NOMO-1 (cell line): ENCODE results near the gene CA6.
"Not testable (repeated sequence)": the region's sequence is repeated elsewhere in the genome, so short reads cannot be mapped to it uniquely, and the experiment has no call there.

Experiments
- DNase-seq, 2 experiments: peaks; one replicate each; lab custom pipeline; 2025; ENCODE audit not compliant: unreplicated experiment in 2 of 2; lab: John Stamatoyannopoulos, UW

The CA6 gene

DNA sequence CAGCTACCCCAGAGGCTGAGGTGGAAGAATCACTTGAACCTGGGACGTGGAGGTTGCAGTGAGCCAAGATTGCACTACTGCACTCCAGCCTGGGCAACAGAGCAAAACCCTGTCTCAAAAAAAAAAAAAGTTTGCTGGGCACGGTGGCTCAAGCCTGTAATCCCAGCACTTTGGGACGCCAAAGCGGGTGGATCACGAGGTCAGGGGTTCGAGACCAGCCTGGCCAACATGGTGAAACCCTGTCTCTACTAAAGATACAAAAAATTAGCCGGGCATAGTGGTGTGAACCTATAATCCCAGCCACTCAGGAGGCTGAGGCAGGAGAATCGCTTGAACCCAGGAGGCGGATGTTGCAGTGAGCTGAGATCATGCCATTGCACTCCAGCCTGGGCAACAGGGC lies 23.2 kb downstream of the CA6 start:
- DNase-seq: not testable (repeated sequence)

DNA sequence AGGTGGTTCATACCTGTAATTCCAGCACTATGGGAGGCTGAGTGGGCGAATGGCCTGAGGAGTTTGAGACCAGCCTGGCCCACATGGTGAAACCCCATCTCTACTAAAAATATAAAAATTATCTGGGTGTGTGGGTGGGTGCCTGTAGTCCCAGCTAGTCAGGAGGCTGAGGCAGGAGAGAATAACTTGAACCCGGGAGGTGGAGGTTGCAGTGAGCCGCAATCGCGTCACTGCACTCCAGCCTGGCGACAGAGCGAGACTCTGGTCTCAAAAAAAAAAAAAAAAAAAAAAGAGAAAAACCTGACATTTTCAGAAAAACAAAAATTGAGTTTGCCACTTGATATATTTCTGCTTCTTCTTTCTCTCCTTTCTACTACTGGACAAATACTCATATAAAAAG lies 24.3 kb downstream of the CA6 start:
- no peak for DNase-seq

DNA sequence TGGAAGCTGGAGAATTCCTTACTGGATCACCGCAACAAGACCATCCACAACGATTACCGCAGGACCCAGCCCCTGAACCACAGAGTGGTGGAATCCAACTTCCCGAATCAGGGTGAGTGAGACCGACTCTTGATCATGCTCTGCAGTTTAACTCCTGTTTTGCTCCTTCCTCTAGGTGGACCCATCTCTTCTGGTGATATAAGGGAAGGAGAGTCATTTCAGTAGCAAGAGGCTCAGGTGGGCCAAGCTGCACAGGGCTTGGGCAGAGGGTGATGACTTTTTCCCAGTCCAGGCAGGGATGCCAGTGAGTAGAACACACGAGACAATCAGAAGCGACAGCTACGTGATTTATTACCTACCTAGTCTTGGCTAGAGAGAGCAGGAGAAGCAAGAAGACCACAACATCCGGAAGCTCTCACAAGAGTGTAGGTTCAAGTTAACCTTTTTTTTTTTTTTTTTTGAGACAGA lies 25.2 kb downstream of the CA6 start:
- peak; percentile 72 to 90 for DNase-seq

DNA sequence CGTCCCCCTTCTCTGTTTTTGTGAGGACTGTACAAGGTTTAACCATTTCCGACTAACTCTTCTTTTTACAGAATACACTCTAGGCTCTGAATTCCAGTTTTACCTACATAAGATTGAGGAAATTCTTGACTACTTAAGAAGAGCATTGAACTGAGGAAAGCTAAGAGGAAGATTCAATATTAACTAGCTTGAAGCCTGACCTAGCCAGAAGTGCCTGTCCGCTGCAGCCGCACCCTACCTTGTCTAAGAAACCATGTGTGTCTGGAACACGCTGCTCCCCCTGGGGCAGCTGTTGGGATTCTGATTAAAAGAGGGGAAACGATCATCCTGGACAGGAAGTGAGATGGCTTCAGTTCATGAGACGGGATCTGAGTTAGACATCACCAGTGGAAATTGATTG lies 28.9 kb downstream of the CA6 start:
- DNase-seq: no peak

DNA sequence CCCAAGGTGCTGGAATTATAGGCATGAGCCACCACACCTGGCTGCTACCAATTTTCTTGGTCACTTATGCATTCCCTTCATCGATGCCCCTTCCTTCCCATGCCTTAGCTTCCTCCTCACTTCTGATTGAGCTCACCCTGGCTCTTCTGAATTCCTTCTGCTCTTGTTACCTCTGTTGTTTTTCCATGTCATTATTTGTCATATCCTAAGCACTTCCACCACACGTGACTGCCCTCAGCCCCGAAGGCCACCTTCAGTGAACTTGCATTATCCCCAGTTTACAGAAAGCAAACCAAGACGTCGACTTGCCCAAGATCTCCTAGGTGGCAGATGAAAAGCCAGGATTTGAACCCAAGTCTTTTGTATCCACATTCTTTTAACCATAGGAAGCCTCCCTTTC lies 30.7 kb downstream of the CA6 start:
- DNase-seq: no peak

DNA sequence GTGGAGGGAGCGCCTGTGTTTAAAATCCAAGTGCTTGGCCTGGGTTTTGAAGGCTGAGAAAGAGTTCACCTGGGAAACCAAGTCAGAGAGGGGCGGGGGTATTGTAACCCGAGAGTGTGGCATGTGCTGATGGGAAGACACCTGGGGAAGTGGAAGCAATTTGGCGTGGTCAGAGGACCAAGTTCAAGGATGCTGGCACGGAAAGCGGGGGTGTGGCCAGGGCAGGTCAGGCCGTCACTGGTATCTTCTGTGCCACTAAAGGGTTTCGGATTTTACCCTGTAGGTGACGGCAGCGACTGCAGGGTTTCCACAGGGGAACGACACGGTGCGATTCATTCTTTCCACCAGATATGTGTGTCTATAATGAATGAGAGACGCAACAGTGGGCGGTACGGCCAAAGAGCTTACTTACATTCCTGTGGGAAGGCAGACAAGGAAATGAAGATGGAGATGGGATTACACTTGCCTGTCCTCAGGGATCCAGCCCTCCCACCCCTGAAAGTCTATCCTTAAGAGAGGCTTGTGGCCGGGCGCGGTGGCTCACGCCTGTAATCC lies 31.3 kb downstream of the CA6 start:
- no peak for DNase-seq

DNA sequence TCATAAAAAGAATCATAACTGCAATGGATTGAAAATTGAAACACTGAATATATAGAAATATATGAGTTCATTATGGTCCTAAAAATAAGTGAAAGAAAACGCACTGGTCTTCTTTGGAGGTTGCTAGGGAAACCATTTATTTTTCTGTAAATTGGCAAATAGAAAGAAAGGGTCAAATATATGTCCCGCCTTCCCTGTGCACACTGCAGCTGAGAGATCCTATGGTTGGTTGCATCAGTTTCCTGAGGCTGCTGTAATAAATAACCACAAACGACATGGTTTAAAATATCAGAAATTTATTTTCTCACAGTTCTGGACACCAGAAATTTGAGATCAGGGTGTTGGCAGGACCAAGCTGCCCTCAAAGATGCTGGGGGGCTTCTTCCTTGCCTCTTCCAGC lies 35.0 kb downstream of the CA6 start:
- DNase-seq: peak; percentile 10 to 46

DNA sequence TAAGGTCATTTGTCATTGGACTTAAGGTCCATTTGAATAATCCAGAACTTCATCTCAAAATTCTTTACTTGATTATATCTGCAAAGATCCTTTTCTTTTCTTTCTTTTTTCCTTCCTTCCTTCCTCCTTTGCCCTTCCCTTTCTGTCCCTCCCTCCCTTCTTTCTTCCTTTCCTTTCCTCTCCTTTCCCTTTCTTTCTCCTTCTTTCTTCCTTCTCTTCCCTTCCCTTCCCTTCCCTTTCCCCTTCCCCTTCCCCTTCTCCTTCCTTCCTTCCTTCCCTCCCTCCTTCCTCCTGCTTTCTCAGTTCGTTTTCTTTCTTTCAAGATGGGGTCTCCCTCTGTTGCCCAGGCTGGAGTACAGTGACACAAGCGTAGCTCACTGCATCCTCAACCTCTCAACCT lies 35.5 kb downstream of the CA6 start:
- DNase-seq: no peak

DNA sequence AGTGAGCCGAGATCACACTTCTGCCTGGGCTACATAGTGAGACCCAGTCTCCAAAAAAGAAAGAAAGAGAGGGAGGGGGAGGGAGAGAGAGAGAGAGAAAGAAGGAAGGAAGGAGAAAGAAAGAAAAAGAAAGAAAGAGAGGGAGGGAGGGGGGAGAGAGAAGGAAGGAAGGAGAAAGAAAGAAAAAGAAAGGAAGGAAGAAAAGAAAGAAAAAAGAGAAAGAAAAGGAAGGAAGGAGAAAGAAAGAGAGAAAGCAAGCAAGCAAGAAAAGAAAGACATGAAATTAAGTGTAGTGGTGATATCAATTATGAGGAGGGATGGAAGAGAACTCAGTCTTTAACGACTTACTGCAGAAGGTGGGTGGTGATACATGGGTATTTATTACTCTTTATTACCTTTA lies 38.5 kb downstream of the CA6 start:
- DNase-seq: no peak

DNA sequence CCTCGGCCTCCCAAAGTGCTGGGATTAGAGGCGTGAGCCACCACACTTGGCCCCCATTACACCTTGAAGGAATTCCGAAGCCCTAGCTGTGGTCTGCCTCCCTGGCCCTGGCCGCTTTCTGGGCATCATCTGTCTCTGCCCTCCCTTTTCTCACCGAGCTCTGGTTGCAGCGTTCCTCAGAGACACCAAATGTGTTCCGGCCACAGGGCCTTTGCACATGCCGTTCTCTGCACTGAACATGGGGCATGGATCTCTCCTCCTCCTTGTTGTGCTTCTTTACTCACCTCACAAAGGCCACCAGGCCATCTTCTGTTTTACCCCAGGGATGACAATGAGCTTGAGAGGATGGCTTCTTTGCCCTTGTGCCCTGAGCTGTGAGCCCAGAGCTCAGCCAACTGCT lies 39.3 kb downstream of the CA6 start:
- no peak for DNase-seq

DNA sequence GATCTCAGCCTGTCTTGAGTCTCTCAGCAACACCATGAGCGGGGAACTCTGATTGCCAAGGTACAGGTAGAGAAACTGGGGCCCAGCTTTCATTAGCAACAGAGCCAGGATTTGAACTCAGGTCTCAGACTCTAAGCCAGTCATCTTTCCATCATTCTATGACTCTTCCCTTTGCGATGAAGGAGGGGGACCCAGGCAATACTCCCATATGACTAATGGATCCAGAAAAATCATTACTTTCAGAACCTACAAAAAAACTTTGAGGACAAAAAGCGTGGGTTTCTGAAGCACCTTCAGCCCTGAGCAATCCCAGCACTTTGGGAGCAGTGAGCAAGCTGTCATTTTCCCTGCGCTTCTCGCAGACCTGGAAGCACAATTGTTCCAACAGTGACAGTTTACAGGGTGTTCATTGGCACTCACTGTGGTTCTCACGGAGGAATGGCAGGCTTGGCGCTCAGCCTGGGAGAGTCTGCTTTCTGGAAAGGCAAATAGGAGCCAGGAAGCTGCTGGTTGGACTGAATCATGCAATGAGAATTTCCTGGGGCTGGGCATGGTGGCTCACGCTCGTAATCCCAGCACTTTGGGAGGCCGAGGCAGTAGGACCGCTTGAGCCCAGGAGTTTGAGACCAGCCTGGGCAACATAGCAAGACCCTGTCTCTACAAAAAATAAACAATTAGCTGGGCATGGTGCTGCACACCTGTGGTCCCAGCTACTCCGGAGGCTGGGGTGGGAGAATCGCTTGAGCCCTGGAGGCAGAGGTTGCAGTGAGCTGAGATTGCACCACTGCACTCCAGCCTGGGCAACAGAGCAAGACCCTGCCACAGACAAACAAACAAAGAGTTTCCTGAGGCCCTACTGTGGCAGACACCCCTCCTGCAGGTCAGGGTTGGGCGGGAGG lies 40.5 kb downstream of the CA6 start:
- no peak for DNase-seq

DNA sequence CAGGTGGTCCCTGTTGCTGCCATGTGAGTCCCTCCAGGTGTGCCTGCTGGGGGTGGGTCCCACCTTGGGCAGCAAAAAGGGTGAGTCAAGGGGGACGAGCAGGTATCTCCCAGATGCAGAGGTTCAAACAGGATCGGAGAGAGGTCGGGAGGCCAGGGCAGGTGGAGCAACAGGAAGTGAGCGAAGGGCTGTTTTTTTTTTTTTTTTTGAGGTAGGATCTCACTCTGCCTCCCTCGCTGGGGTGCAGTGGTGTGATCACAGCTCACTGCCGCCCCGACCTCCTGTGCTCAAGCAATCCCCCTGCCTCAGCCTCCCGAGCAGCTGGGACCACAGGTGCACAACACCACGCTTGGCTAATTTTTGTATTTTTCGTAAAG lies 41.1 kb downstream of the CA6 start:
- DNase-seq: no peak

DNA sequence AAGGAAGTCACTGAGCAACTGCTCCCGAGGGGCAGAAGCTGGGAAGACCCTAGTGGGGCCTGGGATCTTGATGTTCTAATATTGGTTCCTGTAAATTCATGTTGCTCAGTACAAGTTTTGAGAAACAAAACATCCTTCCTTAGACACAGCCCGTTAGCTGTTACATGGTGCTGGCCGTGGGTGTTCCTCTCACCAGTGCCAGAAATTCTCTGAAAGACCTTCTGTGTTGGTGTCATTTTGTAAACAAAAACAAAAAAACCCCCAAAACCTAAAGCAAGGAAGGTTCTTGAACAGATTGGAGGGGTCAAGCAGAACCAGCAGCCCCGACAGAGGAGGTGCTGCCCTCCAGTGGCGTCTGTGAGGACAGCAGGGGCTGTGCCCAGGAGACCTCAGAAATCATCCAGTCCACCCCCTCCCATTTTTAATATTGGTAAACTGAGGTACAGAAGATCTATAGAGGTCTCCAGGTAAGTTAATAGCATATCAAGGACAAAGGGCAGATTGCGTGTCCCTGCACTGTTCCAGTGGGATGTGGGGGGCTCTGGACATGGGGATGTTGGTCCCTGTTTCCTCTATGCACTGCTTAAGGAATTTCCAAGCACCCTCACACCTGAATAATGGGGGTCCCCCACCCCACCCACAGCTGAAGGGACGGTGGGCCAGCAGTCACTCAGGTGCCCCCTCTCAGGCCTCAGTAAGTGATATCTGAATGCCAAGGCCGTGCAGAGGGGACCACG lies 42.4 kb downstream of the CA6 start:
- DNase-seq: peak; percentile 8 to 38

DNA sequence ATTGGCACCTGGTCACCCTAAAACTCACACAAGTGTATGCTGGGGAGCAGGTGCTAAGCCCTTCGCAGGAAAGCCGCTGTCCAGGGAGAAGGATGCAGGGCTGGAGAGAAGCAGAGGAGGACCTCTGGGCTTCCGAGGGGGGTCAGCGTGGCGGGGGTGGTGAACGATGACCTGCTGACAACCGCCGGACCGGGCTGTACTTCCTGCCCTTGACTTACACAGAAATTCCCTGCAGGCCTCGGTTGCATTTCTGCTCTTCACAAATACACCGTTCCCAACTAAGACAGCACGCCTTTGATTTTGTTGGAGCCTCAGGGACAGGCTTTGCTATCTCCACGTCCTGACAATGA lies 42.9 kb downstream of the CA6 start:
- no peak for DNase-seq

DNA sequence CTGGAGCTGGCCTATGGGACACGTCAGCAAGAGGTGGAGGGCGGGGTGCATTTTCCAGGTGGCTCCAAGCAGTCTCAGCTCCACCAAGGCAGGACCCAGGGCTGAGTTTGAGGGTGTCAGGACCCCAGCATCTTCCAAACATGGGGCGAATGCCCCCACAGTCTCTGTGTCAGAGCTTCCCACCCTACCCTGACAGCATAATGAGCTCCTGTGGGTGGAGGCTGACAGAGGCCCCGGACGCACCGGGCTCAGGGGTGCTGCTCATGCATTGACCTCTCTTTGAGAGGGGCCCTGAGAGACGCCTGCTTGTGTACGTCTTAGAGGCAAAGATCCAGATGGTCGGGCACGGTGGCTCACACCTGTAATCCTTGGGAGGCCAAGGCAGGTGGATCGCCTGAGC lies 43.4 kb downstream of the CA6 start:
- no peak for DNase-seq

DNA sequence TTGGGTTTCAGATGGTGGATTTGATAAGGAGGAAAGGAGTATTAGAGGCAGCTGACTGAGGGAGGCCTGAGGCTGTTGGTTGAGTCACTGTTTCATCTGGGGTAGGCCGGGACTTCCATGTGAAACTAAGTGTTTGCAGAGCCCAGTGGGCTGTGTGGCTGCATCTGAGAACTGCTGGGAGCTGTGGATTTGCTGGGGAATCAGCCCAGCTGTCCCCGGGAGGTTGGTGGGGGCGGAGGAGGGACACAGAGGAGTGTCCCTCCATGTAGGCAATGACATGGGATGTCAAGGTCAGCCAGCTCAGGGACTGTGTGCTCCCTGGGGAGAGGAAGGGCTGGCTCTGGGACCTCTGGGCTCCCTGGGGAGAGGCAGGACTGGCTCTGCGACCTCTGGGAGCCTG lies 44.2 kb downstream of the CA6 start:
- DNase-seq: no peak

DNA sequence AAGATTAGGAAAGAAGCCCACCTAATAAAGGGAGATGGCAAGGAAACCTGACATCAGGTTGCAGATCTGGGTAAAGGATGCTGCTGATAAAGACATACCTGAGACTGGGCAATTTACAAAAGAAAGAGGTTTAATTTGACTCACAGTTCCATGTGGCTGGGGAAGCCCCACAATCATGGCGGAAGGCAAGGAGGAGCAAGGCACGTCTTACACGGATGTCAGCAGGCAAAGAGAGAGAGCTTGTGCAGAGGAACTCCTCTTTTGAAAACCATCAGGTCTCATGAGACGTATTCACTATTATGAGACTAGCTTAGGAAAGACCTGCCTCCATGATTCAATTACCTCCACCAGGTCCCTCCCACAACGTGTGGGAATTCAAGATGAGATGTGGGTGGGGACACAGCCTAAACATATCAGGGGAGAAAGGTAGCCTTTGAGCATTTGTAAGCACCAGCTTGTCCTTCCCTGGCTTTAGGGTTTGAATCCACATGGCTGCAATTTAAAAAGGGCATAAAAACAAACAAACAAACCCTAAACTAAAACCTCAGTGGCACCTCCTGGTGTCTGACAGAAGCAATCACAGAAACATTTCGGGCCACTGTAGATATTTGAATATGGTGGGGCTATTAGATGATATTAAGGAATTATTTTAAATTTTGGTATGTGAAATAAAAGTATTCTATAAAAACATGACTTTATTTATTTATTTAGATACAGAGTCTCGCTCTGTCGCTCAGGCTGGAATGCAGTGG lies 47.4 kb downstream of the CA6 start:
- no peak for DNase-seq

DNA sequence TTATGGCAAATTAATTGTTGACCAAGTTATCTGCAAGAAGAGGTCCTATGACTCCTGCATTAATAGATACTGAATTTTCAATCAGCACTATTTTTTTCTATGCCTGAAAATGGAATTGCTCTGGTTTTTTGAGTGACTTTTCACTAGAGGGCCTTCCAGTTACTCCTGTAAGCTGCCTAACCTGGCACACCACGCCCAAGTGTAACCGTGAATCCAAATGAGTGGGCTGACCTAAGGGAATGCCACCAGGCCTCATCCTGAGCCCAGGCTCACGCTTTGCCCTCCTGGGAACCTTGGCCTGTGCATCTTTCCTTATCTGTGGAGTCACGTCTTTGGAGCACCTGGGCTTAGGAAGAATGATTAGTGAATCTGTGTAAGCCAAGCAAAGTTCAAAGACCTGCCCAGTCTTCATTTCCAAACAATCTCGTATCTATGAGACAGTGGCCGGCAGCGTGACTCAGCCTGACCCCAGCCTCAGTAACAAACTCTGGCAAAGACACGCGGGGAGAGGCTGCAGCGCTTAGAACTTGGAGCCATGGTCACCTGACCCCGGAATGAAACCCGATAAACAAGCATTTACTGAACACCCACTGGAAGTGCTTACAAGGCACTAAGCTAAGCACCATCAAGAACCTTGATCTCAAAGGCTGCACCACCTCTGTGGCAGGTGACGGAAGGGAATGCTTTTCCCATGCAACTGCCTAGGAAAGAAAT lies 48.5 kb downstream of the CA6 start:
- not testable (repeated sequence) for DNase-seq

DNA sequence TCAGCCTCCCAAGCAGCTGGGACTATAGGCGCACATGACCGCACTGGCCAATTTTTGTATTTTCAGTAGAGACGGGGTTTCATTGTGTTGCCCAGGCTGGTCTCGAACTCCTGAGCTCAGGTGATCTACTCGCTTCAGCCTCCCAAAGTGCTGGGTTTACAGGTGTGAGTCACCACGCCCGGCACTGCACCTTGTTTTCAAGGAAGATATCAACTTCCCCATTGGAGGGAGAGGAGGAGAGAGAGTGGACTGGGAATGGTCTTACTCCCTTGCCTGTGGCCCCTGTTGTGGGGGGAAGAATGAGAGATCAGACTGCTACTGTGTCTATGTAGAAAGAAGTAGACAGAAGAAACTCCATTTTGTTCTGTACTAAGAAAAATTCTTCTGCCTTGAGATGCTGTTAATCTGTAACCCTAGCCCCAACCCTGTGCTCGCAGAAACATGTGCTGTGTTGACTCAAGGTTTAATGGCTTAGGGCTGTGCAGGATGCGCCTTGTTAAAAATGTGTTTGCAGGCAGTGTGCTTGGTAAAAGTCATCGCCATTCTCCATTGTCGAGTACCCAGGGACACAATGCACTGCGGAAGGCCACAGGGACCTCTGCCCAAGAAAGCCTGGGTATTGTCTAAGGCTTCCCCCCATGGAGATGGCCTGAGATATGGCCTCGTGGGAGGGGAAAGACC lies 56.0 kb downstream of the CA6 start:
- not testable (repeated sequence) for DNase-seq

DNA sequence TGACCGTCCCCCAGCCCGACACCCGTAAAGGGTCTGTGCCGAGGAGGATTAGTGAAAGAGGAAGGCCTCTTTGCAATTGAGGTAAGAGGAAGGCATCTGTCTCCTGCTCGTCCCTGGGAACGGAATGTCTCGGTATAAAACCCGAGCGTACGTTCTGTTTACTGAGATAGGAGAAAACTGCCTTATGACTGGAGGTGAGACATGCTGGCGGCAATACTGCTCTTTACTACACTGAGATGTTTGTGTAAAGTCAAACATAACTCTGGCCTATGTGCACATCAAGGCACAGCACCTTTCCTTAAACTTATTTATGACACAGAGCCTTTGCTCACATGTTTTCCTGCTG lies 56.5 kb downstream of the CA6 start:
- not testable (repeated sequence) for DNase-seq
